SK-N-MC (cell line): ENCODE results near the gene ASH1L.
"Not testable (repeated sequence)": the region's sequence is repeated elsewhere in the genome, so short reads cannot be mapped to it uniquely, and the experiment has no call there.

ENCODE experiments used
- DNase-seq: peaks from one replicate; pipeline ENCODE4 v3.0.0-alpha.2; 2011; ENCODE audit warnings: low read depth, low spot score
- H3K27ac ChIP-seq: fragments of 200-600 bp; sonication (generic); 2 replicates; pipeline ENCODE4 v1.5.1; 2016; ENCODE audit warnings: mixed run types
- H3K36me3 ChIP-seq: fragments of 200-600 bp; sonication (generic); 2 replicates; pipeline ENCODE4 v1.6.1; 2017; ENCODE audit warnings: antibody characterized with exemption, low read length, mixed read lengths; ENCODE audit not compliant: insufficient read depth
- H3K4me3 ChIP-seq: fragments of 200-600 bp; sonication (generic); 2 replicates; pipeline ENCODE4 v1.5.1; 2016
- H3K9ac ChIP-seq: fragments of 200-600 bp; sonication (generic); 2 replicates; pipeline ENCODE4 v1.8.0; 2017; ENCODE audit warnings: mixed run types, mixed read lengths; ENCODE audit not compliant: insufficient read length
- H3K9me3 ChIP-seq: fragments of 200-600 bp; sonication (generic); 2 replicates; pipeline ENCODE4 v1.6.1; 2017; ENCODE audit warnings: low read depth, mild to moderate bottlenecking, antibody characterized with exemption, low read length, moderate library complexity, mixed read lengths
- EZH2 ChIP-seq: fragments of 200-600 bp; sonication (generic); IDR thresholded peaks from one replicate; pipeline ENCODE4 v1.6.1; 2017; ENCODE audit warnings: antibody characterized with exemption
- FOXP2 ChIP-seq: optimal IDR thresholded peaks from 2 replicates; pipeline ENCODE3; 2011; ENCODE audit warnings: mild to moderate bottlenecking, moderate library complexity; ENCODE audit not compliant: insufficient read depth; ENCODE audit errors: extremely low read length, control extremely low read depth
- POLR2AphosphoS5 ChIP-seq: IDR thresholded peaks from 2 replicates; pipeline ENCODE4 v1.6.1; 2012; ENCODE audit warnings: mild to moderate bottlenecking, low read depth, low read length, borderline replicate concordance

Gene ASH1L

GRCh38 chr1:155562581-155563376 is at the start of gene ASH1L:
TSS of gene ASH1L (minus strand) at chr1:155562803. CDS start at chr1:155521519, 41,284 bp downstream.
- peak within 1 kb of the TSS; percentile 98 for H3K27ac ChIP-seq
- no peaks in the 10 kb centered on the region for H3K9me3 ChIP-seq
- peaks cover 9% of the 10 kb centered on the region for H3K36me3 ChIP-seq
- no peak for TF ChIP-seq FOXP2
- TF ChIP-seq POLR2AphosphoS5, result peak; percentile 84
- peak within 1 kb of the TSS; percentile 100 for H3K4me3 ChIP-seq
- peak within 1 kb of the TSS; percentile 98 for H3K9ac ChIP-seq
- peak; percentile 32 for DNase-seq

GRCh38 chr1:155610257-155610647 is 47.6 kb upstream of the ASH1L start:
- H3K36me3 ChIP-seq, result peaks cover 12% of the 10 kb centered on the region; the same call in 1 of the 2 replicates
- peak overlapping the region; percentile 81 for H3K4me3 ChIP-seq
- not testable (repeated sequence) for H3K9me3 ChIP-seq, H3K27ac ChIP-seq, DNase-seq, H3K9ac ChIP-seq

- H3K9me3 ChIP-seq, result no peaks in the 10 kb centered on the region
- peak within 1 kb of the TSS; percentile 86 for H3K9ac ChIP-seq
- peak; percentile 96 for DNase-seq
- H3K27ac ChIP-seq, result peak within 1 kb of the TSS; percentile 79
- H3K36me3 ChIP-seq, result peaks cover 12% of the 10 kb centered on the region; the same call in 1 of the 2 replicates
- H3K4me3 ChIP-seq, result peak within 1 kb of the TSS; percentile 81
- TF ChIP-seq EZH2, result no peak
- TF ChIP-seq POLR2AphosphoS5, result peak; percentile 86
- no peak for TF ChIP-seq FOXP2
Measured at GRCh38 chr1:155609515-155610256, 47.1 kb upstream of the ASH1L start, which contains the start of gene MSTO1. TSS of gene MSTO1 (plus strand) at chr1:155610218. CDS start at chr1:155610249, 31 bp downstream.

GRCh38 chr1:155608888-155609225 is 46.3 kb upstream of the ASH1L start:
- H3K9me3 ChIP-seq, result no peaks in the 10 kb centered on the region
- TF ChIP-seq EZH2 (no peak), POLR2AphosphoS5 (no peak), FOXP2 (no peak)
- H3K36me3 ChIP-seq, result peaks cover 12% of the 10 kb centered on the region; the same call in 1 of the 2 replicates
- H3K27ac ChIP-seq, result no peak overlapping the region
- H3K4me3 ChIP-seq, result no peak overlapping the region
- no peak for DNase-seq
- H3K9ac ChIP-seq, result no peak overlapping the region

GRCh38 chr1:155607708-155608107 is 45.1 kb upstream of the ASH1L start:
- DNase-seq, result no peak
- Histone ChIP-seq H3K9ac (no peak overlapping the region), H3K4me3 (no peak overlapping the region), H3K27ac (no peak overlapping the region), H3K9me3 (no peaks in the 10 kb centered on the region), H3K36me3 (peaks cover 8% of the 10 kb centered on the region; the same call in 1 of the 2 replicates)
- TF ChIP-seq EZH2 (no peak), POLR2AphosphoS5 (no peak), FOXP2 (no peak)

GRCh38 chr1:155599828-155600572 is 37.4 kb upstream of the ASH1L start:
- not testable (repeated sequence) for DNase-seq, H3K9ac ChIP-seq, H3K27ac ChIP-seq, H3K36me3 ChIP-seq, H3K9me3 ChIP-seq, H3K4me3 ChIP-seq

GRCh38 chr1:155598842-155599331 is 36.3 kb upstream of the ASH1L start:
- no peak overlapping the region for H3K9ac ChIP-seq
- DNase-seq, result no peak
- H3K27ac ChIP-seq, result no peak overlapping the region
- H3K4me3 ChIP-seq, result no peak overlapping the region
- TF ChIP-seq EZH2 (no peak), POLR2AphosphoS5 (no peak), FOXP2 (no peak)
- no peaks in the 10 kb centered on the region for H3K9me3 ChIP-seq
- H3K36me3 ChIP-seq, result no peaks in the 10 kb centered on the region

GRCh38 chr1:155596864-155597263 is 34.3 kb upstream of the ASH1L start:
- no peaks in the 10 kb centered on the region for H3K9me3 ChIP-seq
- DNase-seq, result no peak
- H3K9ac ChIP-seq, result no peak overlapping the region
- H3K4me3 ChIP-seq, result no peak overlapping the region
- no peaks in the 10 kb centered on the region for H3K36me3 ChIP-seq
- TF ChIP-seq FOXP2, result no peak
- no peak overlapping the region for H3K27ac ChIP-seq

GRCh38 chr1:155595877-155596474 is 33.4 kb upstream of the ASH1L start:
- not testable (repeated sequence) for H3K9ac ChIP-seq, H3K4me3 ChIP-seq, H3K27ac ChIP-seq, H3K36me3 ChIP-seq, DNase-seq, H3K9me3 ChIP-seq
